HG03025 (cell line): ENCODE measurements around the gene UBR4.
"Not testable (repeated sequence)": the region's sequence is repeated elsewhere in the genome, so short reads cannot be mapped to it uniquely, and the experiment has no call there.

Experiments
- ATAC-seq: cut with Tn5 transposase; IDR thresholded peaks from one replicate; pipeline ENCODE4 v1.9.1; 2021; ENCODE audit warnings: mild to moderate bottlenecking, moderate library complexity; ENCODE audit not compliant: unreplicated experiment, low FRiP score

The UBR4 gene

GRCh38 chr1:19196331-19196730 lies 13.7 kb downstream of the UBR4 start:
- ATAC-seq: no peak

GRCh38 chr1:19193004-19193403 lies 17.1 kb downstream of the UBR4 start:
- ATAC-seq: no peak

DNA sequence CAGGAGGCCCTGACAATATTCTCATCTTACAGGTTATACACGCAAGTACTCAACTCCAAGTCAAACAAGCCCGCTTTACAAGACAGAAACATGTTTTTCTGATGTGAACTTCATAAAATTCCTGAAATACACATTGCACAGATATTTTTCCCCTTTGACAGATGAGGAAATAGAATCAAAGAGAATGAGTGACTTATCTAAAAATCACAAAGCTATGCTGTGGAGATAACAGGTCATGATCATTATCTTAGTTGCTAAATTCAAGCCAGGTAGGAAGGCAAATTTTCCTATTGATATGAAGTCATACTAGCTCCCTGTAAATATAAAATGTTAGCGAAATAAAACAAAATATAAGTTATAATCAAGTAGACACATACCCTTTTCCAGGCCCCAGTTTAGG lies 18.3 kb downstream of the UBR4 start:
- no peak for ATAC-seq

DNA sequence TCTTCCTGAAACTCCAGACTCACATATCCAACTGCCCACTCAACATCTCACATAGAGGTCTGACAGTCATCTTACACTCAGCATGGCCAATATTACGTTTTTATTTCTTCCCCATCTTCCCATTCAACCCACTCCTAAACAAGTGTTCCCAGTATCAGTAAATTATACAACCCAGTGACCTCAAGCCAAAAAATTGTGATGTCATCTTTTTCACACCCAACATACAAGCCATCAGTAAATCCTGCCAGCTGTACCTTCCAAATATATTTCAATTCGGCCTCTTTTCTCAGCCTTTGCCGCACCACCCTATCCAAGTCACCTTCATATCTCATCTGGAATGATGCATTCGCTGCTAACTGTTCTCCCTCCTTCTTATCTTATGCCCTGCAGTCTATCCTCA lies 19.6 kb downstream of the UBR4 start:
- ATAC-seq: no peak

DNA sequence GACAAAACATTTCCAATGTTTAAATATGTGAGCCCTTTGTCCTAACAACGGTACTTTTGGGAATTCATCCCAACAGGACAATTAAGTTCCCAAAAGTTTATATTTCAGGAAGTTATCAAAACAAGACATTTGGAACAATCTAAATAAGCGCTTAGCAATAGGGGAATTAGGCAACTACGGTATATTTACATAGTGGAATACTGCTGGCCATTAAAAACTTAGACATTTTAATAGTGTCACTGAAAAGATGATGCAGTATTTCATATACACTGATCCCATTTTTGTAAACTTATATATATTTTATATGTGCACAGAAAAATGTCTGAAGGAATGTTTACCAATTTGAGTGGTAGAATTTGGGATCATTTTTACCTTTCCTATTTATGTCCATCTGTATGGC lies 20.8 kb downstream of the UBR4 start:
- no peak for ATAC-seq

DNA sequence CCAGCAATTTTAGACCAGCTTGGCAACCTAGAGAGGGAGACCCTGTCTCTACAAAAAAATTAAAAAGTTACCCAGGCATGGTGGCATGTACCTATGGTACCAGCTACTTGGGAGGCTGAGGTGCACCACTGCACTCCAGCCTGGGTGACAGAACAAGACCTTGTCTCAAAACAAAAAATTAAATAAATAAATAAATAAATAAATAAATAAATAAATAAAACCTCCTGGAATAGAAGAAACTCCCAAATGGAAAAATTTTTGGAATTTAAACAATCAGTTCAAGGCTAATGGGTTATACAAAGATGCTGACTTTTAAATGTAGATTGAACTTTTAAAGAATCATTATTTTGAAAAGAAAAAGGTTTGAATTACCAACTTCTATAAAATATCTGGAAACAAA lies 22.2 kb downstream of the UBR4 start:
- no peak for ATAC-seq

DNA sequence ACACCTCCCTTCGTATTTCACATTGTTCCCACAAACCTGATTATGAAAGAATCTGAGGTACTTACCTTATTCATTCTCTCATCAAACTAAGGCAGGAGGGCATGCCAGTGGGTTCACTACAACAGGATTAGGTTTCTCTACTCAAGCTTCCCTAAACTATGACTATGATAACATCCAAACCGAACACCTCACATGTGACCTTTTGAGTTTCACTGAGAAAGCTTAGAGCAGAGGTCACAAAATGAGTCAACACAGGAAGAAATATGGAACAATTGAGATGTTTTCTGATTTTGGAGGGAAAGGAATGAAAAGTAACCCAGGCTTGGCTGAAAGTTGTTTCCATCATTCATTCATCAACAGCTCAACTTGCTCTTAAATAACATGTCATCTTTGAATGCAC lies 24.1 kb downstream of the UBR4 start:
- ATAC-seq: no peak

DNA sequence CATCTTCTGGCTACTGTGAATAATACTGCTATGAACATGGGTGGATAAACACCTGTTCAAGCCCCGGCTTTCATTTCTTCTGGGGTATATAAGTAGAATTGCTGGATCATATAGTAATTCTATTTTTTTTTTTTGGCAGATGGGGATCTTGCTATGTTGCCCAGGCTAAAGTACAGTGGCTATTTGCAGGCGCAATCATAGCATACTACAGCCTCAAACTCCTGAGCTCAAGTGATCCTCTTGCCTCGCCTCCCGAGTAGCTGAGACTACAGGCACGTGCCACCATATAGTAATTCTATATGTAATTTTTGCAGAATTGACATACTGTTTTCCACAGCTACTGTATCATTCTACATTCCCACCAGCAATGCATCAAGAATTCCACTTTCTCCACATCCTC lies 27.8 kb downstream of the UBR4 start:
- ATAC-seq: no peak

DNA sequence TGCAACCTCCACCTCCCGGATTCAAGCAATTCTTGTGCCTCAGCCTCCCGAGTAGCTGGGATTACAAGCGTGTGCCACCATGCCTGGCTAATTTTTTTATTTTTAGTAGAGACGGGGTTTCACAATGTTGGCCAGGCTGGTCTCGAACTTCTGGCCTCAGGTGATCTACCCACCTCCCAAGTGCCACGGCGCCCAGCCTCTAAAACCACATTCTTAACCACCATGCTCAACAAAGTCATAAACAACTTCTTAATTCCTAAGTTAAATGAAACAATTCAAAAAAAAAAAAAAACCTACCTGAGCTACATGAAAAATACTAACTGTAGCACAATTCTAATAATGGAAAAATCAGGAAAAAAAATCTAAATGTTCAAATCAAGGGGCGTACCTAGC lies 29.8 kb downstream of the UBR4 start:
- not testable (repeated sequence) for ATAC-seq

DNA sequence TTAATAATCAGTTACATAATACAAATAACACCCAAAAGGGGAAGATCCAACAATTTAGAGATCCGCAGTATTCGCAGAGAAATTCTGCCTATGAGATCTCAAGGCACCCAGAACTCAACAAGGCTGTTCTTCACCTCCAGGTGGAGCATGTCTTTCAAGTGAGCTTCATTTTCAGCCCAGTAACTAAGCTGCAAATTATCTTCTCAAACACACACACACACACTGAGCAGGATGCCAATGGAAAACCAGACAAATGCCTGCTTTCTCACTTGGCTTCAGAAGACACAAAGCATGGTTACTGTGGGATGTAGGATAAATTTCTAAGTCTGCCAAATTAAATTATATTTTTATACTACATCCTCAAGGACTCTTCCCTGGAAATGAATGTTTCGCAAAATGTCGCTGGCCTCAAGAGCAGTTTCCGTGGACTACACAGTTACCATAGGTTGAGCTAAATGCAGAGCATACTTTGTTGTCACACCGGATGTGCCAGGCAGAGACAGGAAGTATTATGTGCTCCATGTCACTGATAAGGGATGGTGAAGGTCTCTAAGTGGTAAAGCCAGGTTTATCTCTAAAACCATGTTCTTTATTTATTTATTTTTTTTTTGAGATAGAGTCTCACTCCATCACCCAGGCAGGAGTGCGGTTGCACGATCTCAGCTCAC lies 30.3 kb downstream of the UBR4 start:
- ATAC-seq: no peak

GRCh38 chr1:19178734-19179398 lies 31.2 kb downstream of the UBR4 start:
- no peak for ATAC-seq

- ATAC-seq: no peak
Observed at GRCh38 chr1:19177811-19178210, 32.3 kb downstream of the UBR4 start.

GRCh38 chr1:19169642-19170041 lies 40.4 kb downstream of the UBR4 start:
- ATAC-seq: no peak

- ATAC-seq: no peak
Observed at GRCh38 chr1:19167140-19167539, 42.9 kb downstream of the UBR4 start.

- no peak for ATAC-seq
Observed at GRCh38 chr1:19166066-19166465, 44.0 kb downstream of the UBR4 start.

- no peak for ATAC-seq
Observed at GRCh38 chr1:19165501-19165900, 44.6 kb downstream of the UBR4 start.

DNA sequence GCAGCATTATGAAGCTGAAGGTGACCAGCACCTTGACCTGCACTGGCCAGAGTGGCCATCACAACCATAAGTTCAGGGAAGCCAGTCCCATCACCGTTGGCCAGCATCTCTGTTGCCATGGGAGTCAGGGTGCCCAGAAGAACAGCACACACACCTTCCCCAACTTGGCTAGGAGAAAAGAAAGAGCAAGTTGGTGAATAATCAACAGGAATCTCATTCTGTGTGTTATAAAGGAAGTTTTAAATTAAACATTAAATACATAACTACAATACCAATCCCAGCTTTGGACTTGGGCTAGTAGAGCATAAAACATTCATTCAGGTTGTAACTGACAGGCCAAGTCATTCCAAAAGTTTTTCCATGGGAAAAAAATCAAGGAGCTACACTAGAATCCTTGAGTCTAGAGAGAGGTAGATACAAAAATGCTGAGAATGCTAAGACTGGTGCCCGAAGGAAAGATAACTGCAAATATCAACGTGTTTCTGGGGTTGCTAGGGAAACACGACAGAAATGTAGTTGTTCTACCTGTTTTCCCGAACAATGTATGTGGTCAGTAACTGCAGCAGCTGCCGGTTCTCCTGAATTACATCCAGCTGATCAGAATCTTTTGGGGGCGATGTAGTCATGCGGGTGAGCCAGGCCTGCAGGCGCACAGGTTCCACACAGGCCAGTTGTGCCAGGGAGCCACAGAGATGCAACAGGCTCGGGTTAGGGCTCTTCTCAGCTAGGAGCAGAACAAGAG lies 45.6 kb downstream of the UBR4 start:
- ATAC-seq: no peak

GRCh38 chr1:19163261-19163660 lies 46.8 kb downstream of the UBR4 start:
- no peak for ATAC-seq

GRCh38 chr1:19160831-19161230 lies 49.2 kb downstream of the UBR4 start:
- ATAC-seq: no peak

- no peak for ATAC-seq
Observed at GRCh38 chr1:19157653-19158052, 52.4 kb downstream of the UBR4 start.

DNA sequence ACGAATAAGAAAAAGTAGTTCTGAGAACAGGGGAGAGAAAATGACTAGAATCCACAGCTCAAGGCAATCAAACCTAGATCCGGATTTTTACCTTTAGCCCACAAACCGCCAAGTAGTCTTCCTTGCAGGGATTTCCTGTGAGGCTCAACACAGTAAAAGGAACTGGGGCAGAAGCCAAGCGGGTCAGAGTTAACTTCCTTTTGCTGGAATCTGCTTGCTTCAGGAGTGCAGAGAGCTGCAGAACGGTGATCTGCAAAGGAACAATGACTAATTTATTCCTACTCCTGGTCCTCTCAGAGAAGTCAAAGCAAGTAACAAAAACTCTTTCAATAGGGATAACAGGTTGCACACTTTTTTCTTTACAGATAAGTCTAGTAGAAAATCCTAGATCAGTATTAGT lies 53.4 kb downstream of the UBR4 start:
- no peak for ATAC-seq

DNA sequence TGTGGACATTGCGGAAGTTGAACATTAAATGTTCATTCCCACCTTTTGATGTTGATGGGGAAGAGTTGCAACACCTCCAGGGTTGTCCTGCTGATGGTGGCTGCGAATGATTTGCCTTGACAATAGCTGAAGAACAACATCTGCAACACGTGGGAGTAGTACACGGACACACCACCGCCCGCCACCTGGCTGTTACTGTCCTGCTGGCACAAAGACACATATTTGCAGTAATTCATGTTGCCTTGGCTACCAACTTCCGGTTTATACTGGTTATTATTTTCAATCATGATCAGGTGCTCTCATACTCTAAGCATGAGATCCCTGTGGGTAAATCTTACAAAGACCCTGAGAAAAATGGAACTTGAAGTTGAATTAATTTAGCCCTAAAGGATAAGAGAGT lies 55.2 kb downstream of the UBR4 start:
- no peak for ATAC-seq
